NT2/D1 (cell line): ENCODE measurements around the gene ABHD4.

Experiments used
- SUZ12 ChIP-seq: IDR thresholded peaks from 2 replicates; pipeline ENCODE4 v1.6.1; 2011; ENCODE audit not compliant: insufficient read length, insufficient read depth; ENCODE audit errors: extremely low read depth
- YY1 ChIP-seq: IDR thresholded peaks from 2 replicates; pipeline ENCODE4 v1.6.1; 2011; ENCODE audit not compliant: insufficient read length, insufficient read depth
- ZNF274 ChIP-seq: IDR thresholded peaks from 2 replicates; pipeline ENCODE4 v1.6.1; 2011; ENCODE audit warnings: mild to moderate bottlenecking, low read depth, low read length

- TF ChIP-seq YY1 (no peak), ZNF274 (no peak), SUZ12 (no peak)
Measured at GRCh38 chr14:22587247-22587646, 10.9 kb upstream of the ABHD4 start.
